H9 (cell line): Measurements from ENCODE around the gene JMJD1C. TPM values are rescaled to one million over a fixed set of nuclear protein-coding genes. Genes with fewer than 3 reads are reported as not detected.

Source experiments
- DNase-seq: peaks from one replicate; pipeline ENCODE4 v3.0.0-alpha.2; 2017
- H2AFZ ChIP-seq: one replicate; pipeline ENCODE4 v1.6.1; 2013; ENCODE audit warnings: mild to moderate bottlenecking, low read length, control low read depth, moderate library complexity
- H2AK5ac ChIP-seq: 2 replicates; pipeline ENCODE4 v1.6.1; 2013; ENCODE audit warnings: low read length, control low read depth, mixed read lengths; ENCODE audit not compliant: insufficient read length
- H2BK120ac ChIP-seq: one replicate; pipeline ENCODE4 v1.6.1; 2013; ENCODE audit warnings: low read depth, mild to moderate bottlenecking, low read length, control low read depth, inconsistent platforms; ENCODE audit not compliant: poor library complexity, severe bottlenecking
- H2BK12ac ChIP-seq: 2 replicates; pipeline ENCODE4 v1.6.1; 2013; ENCODE audit warnings: low read length, control low read depth, mixed read lengths, low read depth; ENCODE audit not compliant: insufficient read length
- H2BK15ac ChIP-seq: 2 replicates; pipeline ENCODE4 v1.6.1; 2013; ENCODE audit warnings: low read depth, low read length, control low read depth
- H2BK20ac ChIP-seq: one replicate; pipeline ENCODE4 v1.6.1; 2013; ENCODE audit warnings: low read depth, mild to moderate bottlenecking, low read length, control low read depth, inconsistent platforms; ENCODE audit not compliant: poor library complexity, severe bottlenecking
- H2BK5ac ChIP-seq: 2 replicates; pipeline ENCODE4 v1.6.1; 2013; ENCODE audit warnings: low read length, control low read depth, mixed read lengths; ENCODE audit not compliant: insufficient read length
- H3K14ac ChIP-seq: 2 replicates; pipeline ENCODE4 v1.6.1; 2013; ENCODE audit warnings: low read length, control low read depth; ENCODE audit not compliant: insufficient read depth
- H3K18ac ChIP-seq: 2 replicates; pipeline ENCODE4 v1.6.1; 2013; ENCODE audit warnings: low read depth, mild to moderate bottlenecking, mixed read lengths, low read length, control low read depth; ENCODE audit not compliant: insufficient read length
- H3K23ac ChIP-seq: 2 replicates; pipeline ENCODE4 v1.6.1; 2013; ENCODE audit warnings: low read length, control low read depth, mixed read lengths, low read depth; ENCODE audit not compliant: insufficient read length
- H3K23me2 ChIP-seq: 2 replicates; pipeline ENCODE4 v1.6.1; 2013; ENCODE audit warnings: low read depth, mild to moderate bottlenecking, mixed read lengths, low read length, control low read depth; ENCODE audit not compliant: insufficient read length, poor library complexity, severe bottlenecking
- H3K27ac ChIP-seq: 2 replicates; pipeline ENCODE4 v1.5.1; 2013; ENCODE audit warnings: low read length, control low read depth, mixed read lengths, low read depth; ENCODE audit not compliant: insufficient read length
- H3K27me3 ChIP-seq: 2 replicates; pipeline ENCODE4 v1.6.1; 2013; ENCODE audit warnings: low read length, control low read depth, inconsistent platforms; ENCODE audit not compliant: insufficient read depth
- H3K4ac ChIP-seq: 2 replicates; pipeline ENCODE4 v1.6.1; 2013; ENCODE audit warnings: low read depth, mild to moderate bottlenecking, control low read depth, inconsistent platforms, low read length, moderate library complexity
- H3K4me1 ChIP-seq: 2 replicates; pipeline ENCODE4 v1.6.1; 2013; ENCODE audit warnings: low read length, control low read depth, inconsistent platforms; ENCODE audit not compliant: insufficient read depth
- H3K4me2 ChIP-seq: 2 replicates; pipeline ENCODE4 v1.6.1; 2013; ENCODE audit warnings: low read length, control low read depth, mixed read lengths; ENCODE audit not compliant: insufficient read length, insufficient read depth
- H3K56ac ChIP-seq: 2 replicates; pipeline ENCODE4 v1.6.1; 2013; ENCODE audit warnings: low read depth, mild to moderate bottlenecking, mixed read lengths, low read length, control low read depth; ENCODE audit not compliant: insufficient read length
- H3K79me1 ChIP-seq: 2 replicates; pipeline ENCODE4 v1.6.1; 2013; ENCODE audit warnings: low read depth, mild to moderate bottlenecking, moderate library complexity, low read length, control low read depth, inconsistent platforms; ENCODE audit not compliant: insufficient read depth, poor library complexity, severe bottlenecking
- H3K79me2 ChIP-seq: 2 replicates; pipeline ENCODE4 v1.6.1; 2013; ENCODE audit warnings: low read length, control low read depth, inconsistent platforms; ENCODE audit not compliant: insufficient read depth
- H3K9ac ChIP-seq: 2 replicates; pipeline ENCODE4 v1.6.1; 2013; ENCODE audit warnings: low read length, control low read depth, mixed read lengths; ENCODE audit not compliant: insufficient read length; ENCODE audit errors: extremely low read depth
- H3K9me3 ChIP-seq: one replicate; pipeline ENCODE4 v1.6.1; 2013; ENCODE audit warnings: low read depth, low read length, inconsistent platforms; ENCODE audit not compliant: control insufficient read depth
- H3T11ph ChIP-seq: one replicate; pipeline ENCODE4 v1.6.1; 2013; ENCODE audit warnings: mild to moderate bottlenecking, low read length, control low read depth, inconsistent platforms
- H4K20me1 ChIP-seq: one replicate; pipeline ENCODE4 v1.6.1; 2013; ENCODE audit not compliant: control insufficient read depth, insufficient read length, insufficient read depth
- H4K5ac ChIP-seq: 2 replicates; pipeline ENCODE4 v1.6.1; 2013; ENCODE audit warnings: low read depth, mild to moderate bottlenecking, mixed read lengths, low read length, control low read depth; ENCODE audit not compliant: insufficient read length
- H4K8ac ChIP-seq: replicated peaks from 2 replicates; pipeline ENCODE4 v1.6.1; 2013; ENCODE audit warnings: low read length, control low read depth, mixed read lengths, low read depth; ENCODE audit not compliant: insufficient read length
- H4K91ac ChIP-seq: 2 replicates; pipeline ENCODE4 v1.6.1; 2013; ENCODE audit warnings: low read depth, mild to moderate bottlenecking, moderate library complexity, mixed read lengths, low read length, control low read depth; ENCODE audit not compliant: insufficient read length
- H3K27ac Mint-ChIP-seq, 3 experiments: 2 replicates in 2 of 3; 3 replicates in 1 of 3; pipeline ENCODE4 v1.8.0; 2020 to 2021; ENCODE audit warnings: mixed read lengths in 3 of 3, mild to moderate bottlenecking in 1 of 3, moderate library complexity in 1 of 3
- H3K27me3 Mint-ChIP-seq: 2 replicates; pipeline ENCODE4 v1.8.0; 2021; ENCODE audit warnings: low read depth, mild to moderate bottlenecking, moderate library complexity, mixed read lengths
- H3K36me3 Mint-ChIP-seq, 3 experiments: 2 replicates in 2 of 3; 3 replicates in 1 of 3; pipeline ENCODE4 v1.8.0; 2020 to 2021; ENCODE audit warnings: low read depth in 3 of 3, mixed read lengths in 3 of 3; ENCODE audit not compliant: insufficient read depth in 1 of 3
- H3K4me1 Mint-ChIP-seq, 2 experiments: 2 replicates each; pipeline ENCODE4 v1.8.0; 2020; ENCODE audit warnings: mixed read lengths in 2 of 2
- H3K4me3 Mint-ChIP-seq, 2 experiments: 2 replicates in 1 of 2; 3 replicates in 1 of 2; pipeline ENCODE4 v1.8.0; 2020 to 2021; ENCODE audit warnings: mild to moderate bottlenecking in 2 of 2, mixed read lengths in 2 of 2, moderate library complexity in 1 of 2
- H3K9me3 Mint-ChIP-seq, 2 experiments: 2 replicates in 1 of 2; 3 replicates in 1 of 2; pipeline ENCODE4 v1.8.0; 2020; ENCODE audit warnings: mild to moderate bottlenecking in 2 of 2, mixed read lengths in 2 of 2, moderate library complexity in 1 of 2
- WGBS: extraction: QIAGEN DNeasy Blood & Tissue Kit; methylation state at CpG from one replicate; pipeline ENCODE4 v1.1.7; 2013; ENCODE audit warnings: missing lambda C conversion rate, low lambda C conversion rate, mixed read lengths; ENCODE audit not compliant: insufficient read length; ENCODE audit errors: extremely low coverage; 5-methylcytosine and 5-hydroxymethylcytosine counted together
- total RNA-seq: library from RNA; stranded (reverse); gene quantifications from 2 replicates; pipeline ENCODE4 v1.2.1, GENCODE V29; 2021
- TF ChIP-seq, protein P1 (sequence below): fragments of 200-600 bp; sonication (generic); conservative IDR thresholded peaks from 3 replicates; pipeline ENCODE4 v1.8.0; 2021; ENCODE audit warnings: antibody characterized with exemption, mild to moderate bottlenecking

JMJD1C gene
- total RNA-seq, 1 experiment from 2014 or later = 200 TPM

DNA sequence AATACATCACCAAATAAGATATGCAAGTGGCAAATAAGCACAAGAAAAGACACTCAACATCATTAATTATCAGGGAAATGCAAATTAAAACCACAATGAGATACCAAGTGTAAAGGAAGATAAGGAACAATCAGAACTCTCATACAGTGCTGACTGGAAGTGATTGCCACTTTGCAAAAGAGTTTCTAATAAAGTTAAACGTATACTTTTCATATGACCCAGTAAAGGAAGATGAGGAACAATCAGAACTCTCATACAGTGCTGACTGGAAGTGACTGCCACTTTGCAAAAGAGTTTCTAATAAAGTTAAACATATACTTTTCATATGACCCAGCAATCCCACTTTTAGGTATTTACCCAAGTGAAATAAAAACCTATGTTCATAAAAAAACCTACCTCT is 12.2 kb upstream of the JMJD1C start:
- Histone ChIP-seq H3K14ac (no peak overlapping the region), H3K27me3 (no peaks in the 10 kb centered on the region)
- WGBS = no CpG with 5 or more reads among the region's 1 CpG

More for the DNA sequence above, 12.2 kb upstream of the JMJD1C start:
- Histone ChIP-seq H3K56ac (no peak overlapping the region), H2BK5ac (no peak overlapping the region), H3K18ac (no peak overlapping the region), H4K20me1 (no peaks in the 10 kb centered on the region), H3K4ac (no peak overlapping the region), H4K8ac (no peak overlapping the region), H3K4me2 (no peak overlapping the region), H2BK15ac (no peak overlapping the region), H2AK5ac (no peak overlapping the region), H3K9ac (no peak overlapping the region), H3K9me3 (no peaks in the 10 kb centered on the region), H3K27ac (no peak overlapping the region), H3K4me1 (no peaks in the 10 kb centered on the region), H3T11ph (no peak overlapping the region), H2BK120ac (no peak overlapping the region), H2AFZ (no peak overlapping the region), H2BK12ac (no peak overlapping the region), H4K91ac (no peak overlapping the region), H3K79me2 (peaks cover 7% of the 10 kb centered on the region; the same call in 1 of the 2 replicates), H3K23me2 (no peaks in the 10 kb centered on the region), H4K5ac (no peak overlapping the region), H3K23ac (no peak overlapping the region), H2BK20ac (no peak overlapping the region), H3K79me1 (peaks cover 6% of the 10 kb centered on the region)
- Mint-ChIP-seq H3K9me3 (no peaks in the 10 kb centered on the region), H3K27me3 (no peaks in the 10 kb centered on the region), H3K27ac (peak overlapping the region in 2 of 3 experiments; percentile 35 to 68; a peak in 4 of 7 replicates), H3K4me1 (peaks cover 33 to 36% of the 10 kb centered on the region in 2 experiments), H3K4me3 (no peak overlapping the region), H3K36me3 (no peaks in the 10 kb centered on the region)
- no peak for DNase-seq
- TF ChIP-seq, protein P1, sequence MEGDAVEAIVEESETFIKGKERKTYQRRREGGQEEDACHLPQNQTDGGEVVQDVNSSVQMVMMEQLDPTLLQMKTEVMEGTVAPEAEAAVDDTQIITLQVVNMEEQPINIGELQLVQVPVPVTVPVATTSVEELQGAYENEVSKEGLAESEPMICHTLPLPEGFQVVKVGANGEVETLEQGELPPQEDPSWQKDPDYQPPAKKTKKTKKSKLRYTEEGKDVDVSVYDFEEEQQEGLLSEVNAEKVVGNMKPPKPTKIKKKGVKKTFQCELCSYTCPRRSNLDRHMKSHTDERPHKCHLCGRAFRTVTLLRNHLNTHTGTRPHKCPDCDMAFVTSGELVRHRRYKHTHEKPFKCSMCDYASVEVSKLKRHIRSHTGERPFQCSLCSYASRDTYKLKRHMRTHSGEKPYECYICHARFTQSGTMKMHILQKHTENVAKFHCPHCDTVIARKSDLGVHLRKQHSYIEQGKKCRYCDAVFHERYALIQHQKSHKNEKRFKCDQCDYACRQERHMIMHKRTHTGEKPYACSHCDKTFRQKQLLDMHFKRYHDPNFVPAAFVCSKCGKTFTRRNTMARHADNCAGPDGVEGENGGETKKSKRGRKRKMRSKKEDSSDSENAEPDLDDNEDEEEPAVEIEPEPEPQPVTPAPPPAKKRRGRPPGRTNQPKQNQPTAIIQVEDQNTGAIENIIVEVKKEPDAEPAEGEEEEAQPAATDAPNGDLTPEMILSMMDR = no peak
